Frontal cortex (tissue), 4 donors: ENCODE data around the gene FAF2. TPM values are rescaled to one million over a fixed set of nuclear protein-coding genes. Genes with fewer than 3 reads are reported as not detected.
"Not testable (repeated sequence)": the region's sequence is repeated elsewhere in the genome, so short reads cannot be mapped to it uniquely, and the experiment has no call there.

Experiments
- DNase-seq, 2 donors: peaks; one replicate each; pipeline ENCODE4 v3.0.0; 2012; ENCODE audit warnings: low spot score in 2 of 2
- FAIRE-seq: peaks from 2 replicates; lab custom pipeline; 2012; peaks lifted over from hg19 to GRCh38; lab: Jason Lieb, UNC
- total RNA-seq: library from RNA; depleted of rRNA; stranded (reverse); fragments of >200 nt; gene quantifications from one replicate; pipeline ENCODE4 v1.2.3, GENCODE V29; 2014
- donor health status: control.
- donor health status: control.
- donor health status: control.

Gene FAF2
- total RNA-seq, 1 donor from 2014 or later = 33.4 TPM

- no peak for FAIRE-seq
- no peak for DNase-seq
Observed at GRCh38 chr5:176538989-176539384, 90.8 kb downstream of the FAF2 start.

GRCh38 chr5:176540476-176540899 lies 92.3 kb downstream of the FAF2 start:
- DNase-seq (no peak), FAIRE-seq (no peak)

GRCh38 chr5:176540956-176541337 lies 92.8 kb downstream of the FAF2 start:
- FAIRE-seq = no peak
- DNase-seq = no peak

GRCh38 chr5:176541338-176542134 lies 93.4 kb downstream of the FAF2 start:
- DNase-seq (no peak), FAIRE-seq (no peak)

- DNase-seq = no peak
- FAIRE-seq = no peak
Observed at GRCh38 chr5:176542135-176542595, 94.0 kb downstream of the FAF2 start.

- DNase-seq (peak in 1 of 2 donors; percentile 58), FAIRE-seq (no peak)
Observed at GRCh38 chr5:176542596-176543427, 94.6 kb downstream of the FAF2 start.

- no peak for FAIRE-seq
Observed at GRCh38 chr5:176543428-176544182, 95.4 kb downstream of the FAF2 start.

GRCh38 chr5:176545388-176545736 lies 97.2 kb downstream of the FAF2 start:
- DNase-seq (no peak), FAIRE-seq (no peak)

More at GRCh38 chr5:176543428-176544182, 95.4 kb downstream of the FAF2 start:
- peak; percentile 58 to 66 for DNase-seq

- no peak for FAIRE-seq
Observed at GRCh38 chr5:176545737-176546509, 97.7 kb downstream of the FAF2 start.

GRCh38 chr5:176547802-176548201 lies 99.6 kb downstream of the FAF2 start:
- DNase-seq (no peak), FAIRE-seq (no peak)

More at GRCh38 chr5:176545737-176546509, 97.7 kb downstream of the FAF2 start:
- no peak for DNase-seq

GRCh38 chr5:176548967-176549444 lies 100.8 kb downstream of the FAF2 start, which contains the start of gene CDHR2:
TSS of gene CDHR2 (plus strand) at chr5:176549342. CDS start at chr5:176565353, 16,011 bp downstream.
- FAIRE-seq (no peak), DNase-seq (no peak)

GRCh38 chr5:176549871-176550270 lies 101.7 kb downstream of the FAF2 start:
- no peak for DNase-seq
- FAIRE-seq = no peak

- DNase-seq = no peak
- FAIRE-seq = no peak
Observed at GRCh38 chr5:176550275-176550831, 102.2 kb downstream of the FAF2 start.

GRCh38 chr5:176550937-176551336 lies 102.8 kb downstream of the FAF2 start:
- FAIRE-seq, DNase-seq: not testable (repeated sequence)

- DNase-seq (no peak), FAIRE-seq (no peak)
Observed at GRCh38 chr5:176552332-176552869, 104.2 kb downstream of the FAF2 start.

GRCh38 chr5:176553260-176554085 lies 105.3 kb downstream of the FAF2 start:
- FAIRE-seq (no peak), DNase-seq (no peak)

- DNase-seq (no peak), FAIRE-seq (no peak)
Observed at GRCh38 chr5:176557846-176558245, 109.7 kb downstream of the FAF2 start.
